Measurements from ENCODE around the gene GGTLC2.
"Not testable (repeated sequence)": the region's sequence is repeated elsewhere in the genome, so short reads cannot be mapped to it uniquely, and the experiment has no call there.

Gene GGTLC2

GRCh38 chr22:22669093-22669492, 24.7 kb downstream of the GGTLC2 start:
- DNase-seq (ENCODE audit: low spot score): no peak

GRCh38 chr22:22670076-22670795, 25.8 kb downstream of the GGTLC2 start:
- no peak for DNase-seq (ENCODE audit: low spot score)

- DNase-seq (ENCODE audit: low spot score): no peak
Observed at GRCh38 chr22:22671506-22671905, 27.1 kb downstream of the GGTLC2 start.

- no peak for DNase-seq (ENCODE audit: low spot score)
Observed at GRCh38 chr22:22673099-22673498, 28.7 kb downstream of the GGTLC2 start.

GRCh38 chr22:22673628-22674027, 29.2 kb downstream of the GGTLC2 start:
- DNase-seq (ENCODE audit: low spot score): no peak

GRCh38 chr22:22674467-22674866, 30.1 kb downstream of the GGTLC2 start:
- DNase-seq (ENCODE audit: low spot score): no peak

GRCh38 chr22:22678970-22679369, 34.6 kb downstream of the GGTLC2 start:
- DNase-seq (ENCODE audit: low spot score): no peak

GRCh38 chr22:22680396-22680795, 36.0 kb downstream of the GGTLC2 start:
- DNase-seq (ENCODE audit: low spot score): no peak

- DNase-seq (ENCODE audit: low spot score): no peak
Observed at GRCh38 chr22:22681221-22681739, 36.9 kb downstream of the GGTLC2 start.

GRCh38 chr22:22682196-22682595, 37.8 kb downstream of the GGTLC2 start:
- no peak for DNase-seq (ENCODE audit: low spot score)

GRCh38 chr22:22682807-22683667, 38.6 kb downstream of the GGTLC2 start:
- no peak for DNase-seq (ENCODE audit: low spot score)

- no peak for DNase-seq (ENCODE audit: low spot score)
Observed at GRCh38 chr22:22683668-22684361, 39.4 kb downstream of the GGTLC2 start.

- DNase-seq (ENCODE audit: low spot score): no peak
Observed at GRCh38 chr22:22684580-22685561, 40.5 kb downstream of the GGTLC2 start.

- DNase-seq (ENCODE audit: low spot score): no peak
Observed at GRCh38 chr22:22685586-22685985, 41.2 kb downstream of the GGTLC2 start.

- not testable (repeated sequence) for DNase-seq (ENCODE audit: low spot score)
Observed at GRCh38 chr22:22686202-22687115, 42.0 kb downstream of the GGTLC2 start.

- peak; percentile 5 for DNase-seq (ENCODE audit: low spot score)
Observed at GRCh38 chr22:22687638-22688500, 43.5 kb downstream of the GGTLC2 start.

GRCh38 chr22:22689621-22690345, 45.4 kb downstream of the GGTLC2 start:
- DNase-seq (ENCODE audit: low spot score): no peak

GRCh38 chr22:22691055-22691454, 46.6 kb downstream of the GGTLC2 start:
- DNase-seq (ENCODE audit: low spot score): no peak
